Measurements from ENCODE around the gene ADRA2A.

Gene ADRA2A

DNA sequence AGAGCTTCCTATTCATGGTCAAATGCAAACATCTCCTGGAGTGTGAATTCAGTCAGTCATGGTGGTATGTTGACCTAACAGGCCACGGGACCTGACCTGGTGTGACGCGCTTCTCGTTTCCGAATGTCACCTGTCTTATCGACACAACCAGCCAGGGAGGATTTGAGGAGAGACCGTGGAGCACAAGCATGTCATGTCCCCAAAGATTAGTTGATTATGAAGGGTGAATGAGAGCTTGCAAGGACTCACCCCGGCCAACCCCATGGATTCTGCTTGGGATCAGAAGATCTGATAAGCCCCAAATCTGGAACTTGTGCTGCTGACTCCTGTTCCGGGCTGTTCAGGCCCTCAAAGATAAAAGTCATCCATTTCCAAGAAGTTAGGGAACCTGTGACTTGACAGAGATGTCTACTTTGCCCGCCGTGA lies 10.5 kb downstream of the ADRA2A start:
- H3K4me3 Mint-ChIP-seq, result no peak overlapping the region
- DNase-seq (no peak), ATAC-seq (replicated peaks) (no peak)
- H3K4me1 Mint-ChIP-seq (ENCODE audit: low read depth in 2 of 2), result no peaks in the 10 kb centered on the region
- H3K27me3 Mint-ChIP-seq, result peaks cover 45 to 80% of the 10 kb centered on the region in 2 donors
- no peaks in the 10 kb centered on the region for H3K36me3 Mint-ChIP-seq (ENCODE audit: insufficient read depth)
- no peak overlapping the region for H3K27ac Mint-ChIP-seq
- H3K9me3 Mint-ChIP-seq, result no peaks in the 10 kb centered on the region

DNA sequence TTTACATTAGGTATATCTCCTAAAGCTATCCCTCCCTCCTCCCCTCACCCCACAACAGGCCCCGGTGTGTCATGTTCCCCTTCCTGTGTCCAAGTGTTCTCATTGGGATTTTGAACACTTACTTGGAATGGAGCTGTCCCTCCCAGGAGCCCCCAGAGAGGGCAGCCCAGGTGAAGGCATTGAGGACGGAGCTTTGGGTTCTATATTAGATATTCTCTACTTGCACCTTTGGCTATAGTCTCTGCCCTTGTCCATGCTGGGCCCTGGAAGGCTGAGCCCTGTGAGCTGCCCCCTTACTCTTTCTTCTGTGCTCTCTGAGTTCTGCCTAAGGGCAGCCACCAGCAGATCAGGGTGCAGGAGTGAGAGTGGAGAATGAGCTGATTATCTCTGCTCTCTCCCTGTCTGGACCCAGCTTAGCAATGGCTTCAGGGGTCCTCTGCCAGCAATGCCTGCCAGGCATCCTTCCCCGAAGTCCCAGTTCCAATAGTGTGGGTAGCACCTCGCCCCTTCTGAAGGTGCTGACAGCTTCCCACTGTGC lies 11.2 kb downstream of the ADRA2A start:
- Mint-ChIP-seq H3K27me3 (peaks cover 52 to 80% of the 10 kb centered on the region in 2 donors), H3K9me3 (no peaks in the 10 kb centered on the region), H3K27ac (no peak overlapping the region), H3K36me3 (ENCODE audit: insufficient read depth) (no peaks in the 10 kb centered on the region), H3K4me1 (ENCODE audit: low read depth in 2 of 2) (no peaks in the 10 kb centered on the region), H3K4me3 (no peak overlapping the region)
- ATAC-seq (replicated peaks), result no peak
- no peak for DNase-seq

DNA sequence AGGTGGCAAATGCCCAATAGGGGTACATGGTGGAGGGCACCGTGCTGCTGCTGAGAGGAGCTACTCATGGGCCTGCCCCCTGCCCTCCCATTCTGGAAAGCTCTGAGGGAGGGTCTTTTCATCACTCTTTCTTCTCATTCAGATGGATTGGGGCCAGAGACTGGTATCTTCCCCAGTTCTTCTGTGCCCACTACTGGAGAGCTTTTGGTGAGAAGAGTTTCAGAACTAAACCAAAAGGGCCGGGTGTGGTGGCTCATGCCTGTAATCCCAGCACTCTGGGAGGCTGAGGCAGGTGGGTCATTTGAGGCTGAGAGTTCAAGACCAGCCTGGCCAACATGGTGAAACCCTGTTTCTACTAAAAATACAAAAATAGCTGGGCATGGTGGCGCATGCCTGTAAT lies 12.5 kb downstream of the ADRA2A start:
- DNase-seq (no peak), ATAC-seq (replicated peaks) (no peak)
- Mint-ChIP-seq H3K27me3 (peaks cover 62 to 87% of the 10 kb centered on the region in 2 donors), H3K27ac (no peak overlapping the region), H3K4me1 (ENCODE audit: low read depth in 2 of 2) (no peaks in the 10 kb centered on the region), H3K4me3 (no peak overlapping the region), H3K9me3 (no peaks in the 10 kb centered on the region), H3K36me3 (ENCODE audit: insufficient read depth) (no peaks in the 10 kb centered on the region)

DNA sequence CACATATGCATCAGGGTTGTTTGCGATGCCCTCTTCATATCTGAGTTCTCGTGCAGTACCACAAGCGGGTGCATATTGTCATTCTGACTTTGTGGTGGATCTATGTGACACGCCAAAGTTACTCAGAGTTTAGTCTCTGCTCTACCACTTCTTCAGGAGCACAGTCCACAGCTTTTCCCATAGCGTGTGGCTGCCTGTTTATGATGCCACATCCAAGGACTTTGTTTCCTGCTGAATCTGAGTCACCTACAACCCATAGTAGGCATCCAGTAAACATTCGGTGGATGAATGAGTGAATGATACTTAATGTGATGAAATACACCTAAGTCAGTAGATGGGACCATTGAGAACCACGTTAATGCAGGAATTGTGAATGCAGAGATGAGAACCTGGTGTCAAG lies 15.0 kb downstream of the ADRA2A start:
- Mint-ChIP-seq H3K9me3 (no peaks in the 10 kb centered on the region), H3K4me3 (no peak overlapping the region), H3K36me3 (ENCODE audit: insufficient read depth) (no peaks in the 10 kb centered on the region), H3K4me1 (ENCODE audit: low read depth in 2 of 2) (no peaks in the 10 kb centered on the region), H3K27ac (no peak overlapping the region), H3K27me3 (peaks cover 50 to 73% of the 10 kb centered on the region in 2 donors)
- no peak for ATAC-seq (replicated peaks)
- DNase-seq, result no peak

DNA sequence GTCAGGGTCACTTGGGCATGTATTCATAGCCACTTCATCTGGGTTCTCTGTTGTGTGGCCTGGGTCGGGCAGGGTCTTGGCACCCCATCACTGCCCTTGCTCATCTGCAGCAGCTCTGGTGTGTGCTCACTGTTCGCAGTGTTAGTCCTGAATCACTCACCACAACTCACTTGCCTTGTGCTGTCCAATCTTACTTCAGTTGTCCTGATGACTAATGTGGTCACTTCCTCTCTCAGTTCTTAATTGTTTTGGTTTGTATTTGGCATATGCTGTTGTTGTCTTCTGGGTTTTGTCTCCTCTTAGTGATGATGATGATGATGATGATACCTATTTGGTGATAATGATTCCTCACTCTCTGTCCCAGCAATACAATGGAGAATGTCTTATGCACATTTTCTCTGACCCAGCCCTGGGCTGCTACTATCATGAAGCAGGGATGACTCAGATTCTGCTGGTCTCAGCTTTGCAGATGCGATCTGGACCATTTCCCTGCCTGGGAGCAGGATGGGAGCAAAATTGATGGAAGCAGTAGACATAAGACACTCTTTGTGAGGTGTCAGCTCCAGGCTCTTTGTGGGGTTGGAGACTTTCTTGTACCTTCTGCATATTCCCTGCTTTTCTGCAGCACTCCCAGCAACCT lies 17.0 kb downstream of the ADRA2A start:
- DNase-seq (no peak), ATAC-seq (replicated peaks) (no peak)
- no peak overlapping the region for H3K4me3 Mint-ChIP-seq
- no peaks in the 10 kb centered on the region for H3K9me3 Mint-ChIP-seq
- H3K4me1 Mint-ChIP-seq (ENCODE audit: low read depth in 2 of 2), result no peaks in the 10 kb centered on the region
- no peaks in the 10 kb centered on the region for H3K36me3 Mint-ChIP-seq (ENCODE audit: insufficient read depth)
- H3K27me3 Mint-ChIP-seq, result peaks cover 49 to 80% of the 10 kb centered on the region in 2 donors
- H3K27ac Mint-ChIP-seq, result no peak overlapping the region

DNA sequence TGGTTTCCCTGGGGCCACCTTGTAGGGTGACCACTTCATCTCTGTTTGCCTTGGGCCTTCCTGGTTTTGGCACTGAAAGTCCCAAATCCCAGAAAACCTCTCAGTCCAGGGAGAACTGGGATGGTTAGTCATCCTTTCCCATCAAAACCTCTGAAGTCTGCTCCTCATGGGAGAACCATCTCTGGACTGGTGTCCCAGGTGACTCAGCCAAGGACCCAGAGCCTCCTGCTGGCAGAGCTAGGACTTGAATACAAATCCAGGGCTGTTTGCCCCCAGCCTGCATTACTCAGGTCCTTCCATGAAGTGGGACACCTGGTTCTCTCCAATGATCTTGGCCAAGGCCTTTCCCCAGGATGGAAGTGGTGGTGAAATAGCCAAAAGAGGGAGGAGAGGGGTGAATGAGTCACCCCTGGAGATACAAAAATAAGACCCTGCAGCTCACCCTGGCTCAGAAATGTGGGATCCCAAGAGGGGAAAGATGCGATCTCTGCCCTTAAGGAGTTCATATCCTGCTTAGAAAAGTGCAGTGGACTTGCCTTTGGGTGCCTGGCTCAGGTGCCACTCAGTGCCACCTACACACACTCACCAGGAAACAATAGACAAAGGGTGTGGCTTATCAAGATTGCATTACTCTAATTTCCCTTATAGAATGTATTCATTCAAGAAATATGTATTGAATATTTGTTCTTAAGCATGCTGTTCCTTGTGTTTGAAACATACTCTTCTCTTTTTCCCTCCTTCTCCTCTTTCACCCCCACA lies 22.0 kb downstream of the ADRA2A start:
- Mint-ChIP-seq H3K9me3 (no peaks in the 10 kb centered on the region), H3K4me1 (ENCODE audit: low read depth in 2 of 2) (no peaks in the 10 kb centered on the region), H3K36me3 (ENCODE audit: insufficient read depth) (no peaks in the 10 kb centered on the region), H3K4me3 (no peak overlapping the region), H3K27ac (no peak overlapping the region), H3K27me3 (peaks cover 43 to 76% of the 10 kb centered on the region in 2 donors)
- DNase-seq (no peak), ATAC-seq (replicated peaks) (no peak)

DNA sequence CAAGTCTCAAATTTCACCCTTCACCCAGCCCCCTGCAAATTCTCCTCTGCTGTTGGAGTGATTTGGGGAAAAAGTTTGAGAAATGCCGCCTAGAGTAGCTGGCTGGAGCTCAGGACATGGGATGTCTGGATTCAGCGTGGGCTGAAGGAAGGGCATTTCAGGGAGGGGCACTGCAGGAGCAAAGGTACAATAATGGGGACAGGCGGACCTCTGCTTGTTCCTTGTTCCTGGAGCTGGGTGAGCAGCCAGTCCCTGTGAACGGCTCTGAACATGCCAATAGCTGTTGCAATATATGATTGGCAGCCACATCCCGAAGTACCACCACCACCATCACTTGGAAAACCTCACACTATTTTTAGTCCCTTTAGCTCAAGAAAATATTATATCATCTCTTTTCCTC lies 23.4 kb downstream of the ADRA2A start:
- H3K27me3 Mint-ChIP-seq, result peaks cover 34 to 79% of the 10 kb centered on the region in 2 donors
- DNase-seq (no peak), ATAC-seq (replicated peaks) (no peak)
- H3K4me3 Mint-ChIP-seq, result no peak overlapping the region
- H3K4me1 Mint-ChIP-seq (ENCODE audit: low read depth in 2 of 2), result no peaks in the 10 kb centered on the region
- no peaks in the 10 kb centered on the region for H3K9me3 Mint-ChIP-seq
- H3K36me3 Mint-ChIP-seq (ENCODE audit: insufficient read depth), result no peaks in the 10 kb centered on the region
- H3K27ac Mint-ChIP-seq, result no peak overlapping the region

DNA sequence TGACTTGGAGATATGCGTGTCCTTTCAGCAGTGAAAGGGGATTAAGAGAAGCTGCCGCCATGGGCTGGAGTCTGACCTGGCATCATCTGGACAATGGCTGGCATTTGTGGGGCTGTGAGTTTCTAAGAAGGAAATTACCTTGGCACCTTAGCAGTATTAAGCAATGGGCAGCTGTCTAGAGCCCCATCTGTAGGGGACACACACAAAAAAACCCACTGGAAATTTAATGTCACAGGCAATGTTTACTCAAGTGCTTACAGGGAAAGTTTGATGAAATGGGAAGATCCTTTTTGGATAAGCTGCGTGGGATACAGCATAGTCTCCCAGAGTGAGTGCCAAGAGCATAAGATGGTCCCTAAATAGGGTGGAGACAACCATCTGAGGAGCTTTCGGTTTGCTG lies 25.0 kb downstream of the ADRA2A start:
- no peak for ATAC-seq (replicated peaks)
- Mint-ChIP-seq H3K4me3 (no peak overlapping the region), H3K9me3 (no peaks in the 10 kb centered on the region), H3K36me3 (ENCODE audit: insufficient read depth) (no peaks in the 10 kb centered on the region), H3K27me3 (peaks cover 48 to 95% of the 10 kb centered on the region in 2 donors), H3K27ac (no peak overlapping the region), H3K4me1 (ENCODE audit: low read depth in 2 of 2) (no peaks in the 10 kb centered on the region)
- DNase-seq, result no peak

DNA sequence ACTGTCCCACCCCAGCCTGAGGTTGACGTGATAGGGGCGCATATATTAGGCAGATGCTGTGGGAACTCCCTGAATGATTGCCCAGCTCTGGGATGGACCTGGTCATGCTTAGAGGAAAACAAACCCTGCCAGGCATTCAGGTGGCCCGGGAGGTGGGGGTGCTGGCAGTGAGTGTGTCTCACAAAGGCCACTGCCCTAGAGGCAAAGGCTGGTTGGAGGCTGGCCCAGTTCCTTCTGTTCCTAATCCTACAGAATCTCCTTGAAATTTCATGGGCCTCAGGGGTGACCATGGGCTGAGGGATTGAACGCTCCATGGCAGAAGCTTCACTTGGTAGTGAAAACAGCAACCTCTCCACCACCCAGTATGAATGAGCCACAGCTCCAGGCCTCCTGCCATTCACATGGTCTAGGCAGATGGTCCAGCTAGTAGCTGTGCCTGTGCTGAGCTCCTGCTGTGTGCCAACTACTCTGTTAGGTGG lies 25.6 kb downstream of the ADRA2A start:
- no peak for ATAC-seq (replicated peaks)

DNA sequence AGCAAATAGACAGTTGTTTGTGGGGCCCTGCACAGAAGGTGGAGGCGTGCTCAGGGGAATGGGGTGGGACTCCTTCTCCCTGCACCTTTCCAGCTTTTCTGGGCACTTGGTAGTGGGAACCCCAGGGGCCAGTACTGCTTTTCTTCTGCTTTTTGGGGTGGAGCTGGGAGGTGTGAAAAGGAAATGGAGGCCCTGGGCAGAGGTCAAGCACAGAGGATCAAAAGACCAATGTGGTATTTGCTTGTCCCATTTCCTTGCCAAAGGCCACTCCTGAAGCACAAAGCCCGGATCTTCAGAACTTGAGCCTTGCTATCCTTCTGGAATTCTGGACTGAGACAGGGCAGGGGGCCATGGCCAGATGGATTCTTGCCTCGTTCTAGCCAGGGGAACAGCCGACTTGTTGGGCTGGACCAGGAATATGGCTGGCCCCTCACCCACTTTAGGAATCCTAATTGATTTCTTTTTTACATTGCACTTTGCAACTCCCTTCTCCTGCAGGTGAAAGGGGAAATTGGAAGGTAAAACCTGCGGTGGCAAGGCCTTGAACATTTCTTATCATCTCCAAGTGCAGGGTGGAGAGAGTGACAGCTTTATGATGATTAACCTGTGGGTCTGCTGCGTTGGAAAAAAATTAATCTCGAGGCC lies 26.5 kb downstream of the ADRA2A start:
- DNase-seq (no peak), ATAC-seq (replicated peaks) (no peak)
- Mint-ChIP-seq H3K36me3 (ENCODE audit: insufficient read depth) (no peaks in the 10 kb centered on the region), H3K4me3 (no peak overlapping the region), H3K4me1 (ENCODE audit: low read depth in 2 of 2) (no peaks in the 10 kb centered on the region), H3K27me3 (peaks cover 48 to 86% of the 10 kb centered on the region in 2 donors), H3K9me3 (no peaks in the 10 kb centered on the region), H3K27ac (peak overlapping the region in 1 of 2 donors; percentile 74)

More for the DNA sequence above, 25.6 kb downstream of the ADRA2A start:
- Mint-ChIP-seq H3K27ac (no peak overlapping the region), H3K4me1 (ENCODE audit: low read depth in 2 of 2) (no peaks in the 10 kb centered on the region), H3K36me3 (ENCODE audit: insufficient read depth) (no peaks in the 10 kb centered on the region), H3K4me3 (no peak overlapping the region), H3K27me3 (peaks cover 48 to 96% of the 10 kb centered on the region in 2 donors), H3K9me3 (no peaks in the 10 kb centered on the region)
- no peak for DNase-seq

DNA sequence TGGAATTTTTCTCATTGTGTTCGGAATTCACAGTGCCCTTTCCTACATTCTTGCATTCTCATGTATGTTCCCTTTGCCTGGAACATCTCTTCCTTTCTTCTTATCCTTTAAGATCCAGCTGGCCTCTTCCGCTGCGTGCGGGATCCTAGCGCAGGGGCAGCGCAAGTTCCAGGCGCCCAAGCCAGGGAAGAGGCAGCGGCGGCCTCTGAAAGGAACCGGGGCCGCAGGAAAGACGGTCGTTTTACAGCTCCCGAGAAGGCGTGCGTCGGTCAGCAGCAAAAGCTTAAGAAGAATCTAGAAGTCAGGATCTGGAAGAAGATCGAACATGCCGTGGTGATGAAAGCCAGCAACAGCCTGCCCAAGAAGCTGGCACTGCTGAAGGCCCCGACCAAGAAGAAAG lies 28.0 kb downstream of the ADRA2A start:
- H3K36me3 Mint-ChIP-seq (ENCODE audit: insufficient read depth), result no peaks in the 10 kb centered on the region

DNA sequence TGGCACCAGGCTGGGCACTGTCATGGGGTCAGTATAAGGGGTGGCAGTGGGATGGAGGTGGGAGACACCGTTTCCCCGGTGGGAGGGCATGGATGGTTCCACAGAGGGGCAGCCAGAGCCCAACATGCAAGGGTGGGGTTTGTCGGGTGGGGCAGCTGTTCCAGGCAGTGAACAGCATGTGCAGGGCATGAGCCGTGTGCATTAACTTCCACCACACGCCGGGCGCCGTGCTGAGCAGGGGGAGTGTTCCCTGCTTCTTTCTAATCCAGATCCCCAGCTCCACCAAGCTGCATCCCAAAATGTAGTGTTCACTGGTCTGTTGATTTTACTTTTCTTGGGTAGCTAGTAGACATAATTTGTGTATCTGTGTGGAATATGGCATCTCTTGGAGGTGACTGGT lies 29.3 kb downstream of the ADRA2A start:
- no peak for ATAC-seq (replicated peaks)
- no peak for DNase-seq
- Mint-ChIP-seq H3K4me3 (no peak overlapping the region), H3K27ac (no peak overlapping the region), H3K36me3 (ENCODE audit: insufficient read depth) (no peaks in the 10 kb centered on the region), H3K4me1 (ENCODE audit: low read depth in 2 of 2) (no peaks in the 10 kb centered on the region), H3K9me3 (no peaks in the 10 kb centered on the region), H3K27me3 (peaks cover 29 to 63% of the 10 kb centered on the region in 2 donors)

More for the DNA sequence above, 28.0 kb downstream of the ADRA2A start:
- DNase-seq (no peak), ATAC-seq (replicated peaks) (no peak)
- Mint-ChIP-seq H3K9me3 (no peaks in the 10 kb centered on the region), H3K27ac (no peak overlapping the region), H3K4me1 (ENCODE audit: low read depth in 2 of 2) (no peaks in the 10 kb centered on the region), H3K4me3 (no peak overlapping the region), H3K27me3 (peaks cover 40 to 76% of the 10 kb centered on the region in 2 donors)

DNA sequence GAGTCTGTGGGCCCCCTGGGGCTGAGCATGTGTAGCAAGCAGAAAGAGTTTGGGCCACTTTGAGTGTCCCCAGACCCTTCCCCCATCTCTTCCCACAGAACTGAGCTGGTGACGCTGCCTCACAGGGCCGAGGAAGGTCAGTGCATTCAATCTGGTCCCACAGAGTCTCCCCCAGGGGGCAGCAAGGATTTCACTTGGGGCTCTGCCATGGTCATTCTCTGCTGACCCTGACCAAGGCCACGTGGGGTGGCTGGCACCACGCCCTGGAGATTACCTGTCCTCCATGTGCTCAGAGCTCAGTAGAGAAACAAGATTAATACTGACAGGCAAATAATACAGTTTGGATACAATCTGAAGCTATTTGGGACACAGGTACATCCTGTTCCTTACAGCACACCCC lies 30.2 kb downstream of the ADRA2A start:
- DNase-seq (no peak), ATAC-seq (replicated peaks) (no peak)
- H3K36me3 Mint-ChIP-seq (ENCODE audit: insufficient read depth), result no peaks in the 10 kb centered on the region
- no peak overlapping the region for H3K4me3 Mint-ChIP-seq
- no peaks in the 10 kb centered on the region for H3K4me1 Mint-ChIP-seq (ENCODE audit: low read depth in 2 of 2)
- no peak overlapping the region for H3K27ac Mint-ChIP-seq
- H3K9me3 Mint-ChIP-seq, result no peaks in the 10 kb centered on the region
- peaks cover 21 to 53% of the 10 kb centered on the region in 2 donors for H3K27me3 Mint-ChIP-seq
